ENCODE data around the gene KMT2A.

- TF ChIP-seq CTCF (IDR thresholded peaks at IDR 0.05) (no peak), POLR2A (IDR thresholded peaks at IDR 0.05) (no peak)
These were observed 99.0 kb downstream of the KMT2A start for GRCh38 chr11:118535261-118535660.
